Activated T-helper 17 cell treated with anti-CD3 and anti-CD28 coated beads, Interleukin-2, amount 50 U/mL, for 72 hours (primary cell): ENCODE measurements around the gene GAL3ST2. TPM values are rescaled to one million over a fixed set of nuclear protein-coding genes. Genes with fewer than 3 reads are reported as not detected.
A peak's percentile ranks its signal among the peaks of the same experiment; 100 is the strongest.
"Not testable (repeated sequence)": the region's sequence is repeated elsewhere in the genome, so short reads cannot be mapped to it uniquely, and the experiment has no call there.

Experiments
- ATAC-seq: fragments of 150-1000 bp; cut with Tn5 transposase; replicated peaks from 2 replicates; pipeline ENCODE4 v1.10.0; 2021; ENCODE audit warnings: mild to moderate bottlenecking, moderate library complexity
- H3K27ac Mint-ChIP-seq: one replicate; pipeline ENCODE4 v1.8.0; 2022; ENCODE audit warnings: mixed read lengths
- H3K27me3 Mint-ChIP-seq: one replicate; pipeline ENCODE4 v1.8.0; 2022; ENCODE audit warnings: mixed read lengths
- H3K36me3 Mint-ChIP-seq: one replicate; pipeline ENCODE4 v1.8.0; 2022; ENCODE audit warnings: low read depth, mild to moderate bottlenecking, mixed read lengths
- H3K4me1 Mint-ChIP-seq: one replicate; pipeline ENCODE4 v1.8.0; 2022; ENCODE audit warnings: mixed read lengths
- H3K4me3 Mint-ChIP-seq: one replicate; pipeline ENCODE4 v1.8.0; 2022; ENCODE audit warnings: mild to moderate bottlenecking, mixed read lengths
- H3K9me3 Mint-ChIP-seq: one replicate; pipeline ENCODE4 v1.8.0; 2022; ENCODE audit warnings: mixed read lengths
- total RNA-seq, 2 donors: library from RNA; stranded (reverse); gene quantifications; one replicate each; pipeline ENCODE4 v1.2.3, GENCODE V29; 2022

GAL3ST2 gene
- total RNA-seq = 1 to 10 TPM in 1 of 2 donors, under 1 TPM in 1; 0.35 to 4.1 TPM

GRCh38 chr2:241776336-241777169, at the start of gene GAL3ST2:
Gene GAL3ST2 (plus strand): TSS chr2:241776822. CDS start chr2:241776956, 134 bp downstream.
- Mint-ChIP-seq H3K27me3 (no peaks in the 10 kb centered on the region), H3K27ac (no peak within 1 kb of the TSS), H3K4me1 (peaks cover 9% of the 10 kb centered on the region), H3K36me3 (no peaks in the 10 kb centered on the region), H3K9me3 (no peaks in the 10 kb centered on the region), H3K4me3 (no peak within 1 kb of the TSS)
- no peak for ATAC-seq

- Mint-ChIP-seq H3K4me3 (no peak overlapping the region), H3K27me3 (no peaks in the 10 kb centered on the region), H3K9me3 (no peaks in the 10 kb centered on the region), H3K27ac (no peak overlapping the region), H3K36me3 (peaks cover 19% of the 10 kb centered on the region), H3K4me1 (peaks cover 21% of the 10 kb centered on the region)
- no peak for ATAC-seq
Measured at GRCh38 chr2:241728000-241728399, 48.6 kb upstream of the GAL3ST2 start.

- no peaks in the 10 kb centered on the region for H3K27me3 Mint-ChIP-seq
- peaks cover 21% of the 10 kb centered on the region for H3K4me1 Mint-ChIP-seq
- no peak overlapping the region for H3K27ac Mint-ChIP-seq
- H3K36me3 Mint-ChIP-seq = peaks cover 12% of the 10 kb centered on the region
- no peak overlapping the region for H3K4me3 Mint-ChIP-seq
- ATAC-seq = no peak
- H3K9me3 Mint-ChIP-seq = no peaks in the 10 kb centered on the region
Measured at GRCh38 chr2:241728627-241729026, 48.0 kb upstream of the GAL3ST2 start.

- peaks cover 21% of the 10 kb centered on the region for H3K4me1 Mint-ChIP-seq
- ATAC-seq = no peak
- no peaks in the 10 kb centered on the region for H3K9me3 Mint-ChIP-seq
- peaks cover 6% of the 10 kb centered on the region for H3K36me3 Mint-ChIP-seq
- peak overlapping the region; percentile 72 for H3K27ac Mint-ChIP-seq
- no peaks in the 10 kb centered on the region for H3K27me3 Mint-ChIP-seq
- H3K4me3 Mint-ChIP-seq = peak overlapping the region; percentile 77
Measured at GRCh38 chr2:241729868-241730267, 46.8 kb upstream of the GAL3ST2 start.

GRCh38 chr2:241730671-241731293, 45.8 kb upstream of the GAL3ST2 start:
- peak overlapping the region; percentile 77 for H3K4me3 Mint-ChIP-seq
- H3K27me3 Mint-ChIP-seq = no peaks in the 10 kb centered on the region
- peak; percentile 33 for ATAC-seq
- peak overlapping the region; percentile 72 for H3K27ac Mint-ChIP-seq
- H3K36me3 Mint-ChIP-seq = peaks cover 2% of the 10 kb centered on the region
- H3K4me1 Mint-ChIP-seq = peaks cover 21% of the 10 kb centered on the region
- H3K9me3 Mint-ChIP-seq = no peaks in the 10 kb centered on the region

- H3K36me3 Mint-ChIP-seq, ATAC-seq, H3K9me3 Mint-ChIP-seq, H3K27me3 Mint-ChIP-seq: not testable (repeated sequence)
- Mint-ChIP-seq H3K4me1 (peaks cover 26% of the 10 kb centered on the region), H3K4me3 (peak overlapping the region; percentile 67), H3K27ac (peak overlapping the region; percentile 50)
Measured at GRCh38 chr2:241732513-241733186, 44.0 kb upstream of the GAL3ST2 start.

- Mint-ChIP-seq H3K27me3 (no peaks in the 10 kb centered on the region), H3K4me3 (peak overlapping the region; percentile 67), H3K27ac (peak overlapping the region; percentile 43), H3K4me1 (peaks cover 26% of the 10 kb centered on the region), H3K9me3 (no peaks in the 10 kb centered on the region), H3K36me3 (peaks cover 6% of the 10 kb centered on the region)
- ATAC-seq = no peak
Measured at GRCh38 chr2:241733391-241734207, 43.0 kb upstream of the GAL3ST2 start.

- no peaks in the 10 kb centered on the region for H3K27me3 Mint-ChIP-seq
- peaks cover 6% of the 10 kb centered on the region for H3K36me3 Mint-ChIP-seq
- peak overlapping the region; percentile 67 for H3K4me3 Mint-ChIP-seq
- no peaks in the 10 kb centered on the region for H3K9me3 Mint-ChIP-seq
- peaks cover 26% of the 10 kb centered on the region for H3K4me1 Mint-ChIP-seq
- H3K27ac Mint-ChIP-seq = peak overlapping the region; percentile 43
- ATAC-seq = no peak
Measured at GRCh38 chr2:241734208-241734466, 42.5 kb upstream of the GAL3ST2 start.

GRCh38 chr2:241734467-241735208, 42.0 kb upstream of the GAL3ST2 start, which contains the start of gene D2HGDH:
Gene D2HGDH (plus strand): TSS chr2:241734630. CDS start chr2:241735225, 595 bp downstream.
- Mint-ChIP-seq H3K27me3 (no peaks in the 10 kb centered on the region), H3K4me1 (peaks cover 27% of the 10 kb centered on the region), H3K4me3 (peak within 1 kb of the TSS; percentile 68), H3K27ac (peak within 1 kb of the TSS; percentile 43), H3K36me3 (peaks cover 6% of the 10 kb centered on the region), H3K9me3 (no peaks in the 10 kb centered on the region)
- ATAC-seq = peak; percentile 91

- Mint-ChIP-seq H3K4me3 (peak overlapping the region; percentile 68), H3K27me3 (no peaks in the 10 kb centered on the region), H3K27ac (no peak overlapping the region), H3K4me1 (peaks cover 21% of the 10 kb centered on the region), H3K9me3 (no peaks in the 10 kb centered on the region), H3K36me3 (peaks cover 6% of the 10 kb centered on the region)
- no peak for ATAC-seq
Measured at GRCh38 chr2:241736111-241736510, 40.5 kb upstream of the GAL3ST2 start.

- no peak overlapping the region for H3K4me3 Mint-ChIP-seq
- peaks cover 16% of the 10 kb centered on the region for H3K4me1 Mint-ChIP-seq
- no peaks in the 10 kb centered on the region for H3K27me3 Mint-ChIP-seq
- H3K27ac Mint-ChIP-seq = no peak overlapping the region
- peaks cover 6% of the 10 kb centered on the region for H3K36me3 Mint-ChIP-seq
- no peak for ATAC-seq
- no peaks in the 10 kb centered on the region for H3K9me3 Mint-ChIP-seq
Measured at GRCh38 chr2:241738040-241738686, 38.5 kb upstream of the GAL3ST2 start.

GRCh38 chr2:241739177-241739576, 37.4 kb upstream of the GAL3ST2 start:
- ATAC-seq = no peak

GRCh38 chr2:241739651-241740050, 37.0 kb upstream of the GAL3ST2 start:
- ATAC-seq = peak; percentile 79
- Mint-ChIP-seq H3K9me3 (no peaks in the 10 kb centered on the region), H3K4me1 (peaks cover 16% of the 10 kb centered on the region), H3K4me3 (peak overlapping the region; percentile 68), H3K27ac (peak overlapping the region; percentile 75), H3K27me3 (no peaks in the 10 kb centered on the region), H3K36me3 (peaks cover 6% of the 10 kb centered on the region)

More at GRCh38 chr2:241739177-241739576, 37.4 kb upstream of the GAL3ST2 start:
- Mint-ChIP-seq H3K27ac (peak overlapping the region; percentile 75), H3K36me3 (peaks cover 6% of the 10 kb centered on the region), H3K27me3 (no peaks in the 10 kb centered on the region), H3K4me1 (peaks cover 16% of the 10 kb centered on the region), H3K9me3 (no peaks in the 10 kb centered on the region), H3K4me3 (peak overlapping the region; percentile 68)
